HepG2 (cell line): ENCODE measurements around the gene SLC13A3. TPM values are rescaled to one million over a fixed set of nuclear protein-coding genes. Genes with fewer than 3 reads are reported as not detected.

Experiments used
- ASH2L ChIP-seq: fragments of 300-600, 200-600 bp; sonication (generic); IDR thresholded peaks from 2 replicates; pipeline ENCODE4 v1.7.0; 2017; ENCODE audit warnings: low read depth, mild to moderate bottlenecking, moderate library complexity, mixed read lengths, low read length; ENCODE audit not compliant: insufficient read length
- BCL6 ChIP-seq: IDR thresholded peaks from 2 replicates; pipeline ENCODE4 v1.6.1; 2016; ENCODE audit warnings: missing genetic modification reagents, missing compliant biosample characterization
- CAMTA2 ChIP-seq: sonication (generic); formaldehyde crosslinking; IDR thresholded peaks from 2 replicates; pipeline ENCODE4 v1.4.0; 2020; ENCODE audit warnings: mild to moderate bottlenecking, missing genetic modification reagents, borderline replicate concordance
- FOXA3 ChIP-seq: IDR thresholded peaks from 2 replicates; pipeline ENCODE4 v1.6.1; 2016; ENCODE audit warnings: missing genetic modification reagents, missing compliant biosample characterization
- GABPB1 ChIP-seq: IDR thresholded peaks from 2 replicates; pipeline ENCODE4 v1.6.1; 2016; ENCODE audit warnings: mild to moderate bottlenecking, missing genetic modification reagents, moderate library complexity, missing compliant biosample characterization
- GATA4 ChIP-seq: sonication (generic); IDR thresholded peaks from 2 replicates; pipeline ENCODE4 v1.6.1; 2016; ENCODE audit warnings: antibody characterized with exemption, low read depth, borderline replicate concordance
- HNRNPH1 ChIP-seq: fragments of 200-400 bp; formaldehyde crosslinking; optimal IDR thresholded peaks from 2 replicates; pipeline ENCODE3; 2017; ENCODE audit warnings: mild to moderate bottlenecking, low read depth, low read length
- IRF2 ChIP-seq: IDR thresholded peaks from 2 replicates; pipeline ENCODE4 v1.6.1; 2018; ENCODE audit warnings: missing genetic modification reagents, missing compliant biosample characterization
- KLF16 ChIP-seq, 2 experiments: sonication (generic) in 1 of 2; formaldehyde crosslinking in 1 of 2; IDR thresholded peaks; 2 replicates each; pipeline versions ENCODE4 v1.6.1 to v1.8.0; 2016 to 2023; ENCODE audit warnings: missing genetic modification reagents in 2 of 2, missing compliant biosample characterization in 1 of 2
- MAX ChIP-seq: IDR thresholded peaks from 2 replicates; pipeline ENCODE4 v1.6.1; 2012; ENCODE audit warnings: inconsistent platforms
- MBD4 ChIP-seq: IDR thresholded peaks from 2 replicates; pipeline ENCODE4 v1.6.1; 2012; ENCODE audit warnings: low read length, inconsistent platforms, borderline replicate concordance
- MXI1 ChIP-seq: IDR thresholded peaks from 3 replicates; pipeline ENCODE4 v1.6.1; 2012; ENCODE audit warnings: low read depth, low read length, inconsistent platforms, borderline replicate concordance
- NFAT5 ChIP-seq: sonication (generic); formaldehyde crosslinking; IDR thresholded peaks from 2 replicates; pipeline ENCODE4 v1.4.0; 2020; ENCODE audit warnings: missing genetic modification reagents
- ZBTB1 ChIP-seq: sonication (generic); formaldehyde crosslinking; IDR thresholded peaks from 2 replicates; pipeline ENCODE4 v1.4.0; 2020; ENCODE audit warnings: missing genetic modification reagents, borderline replicate concordance
- ZBTB26 ChIP-seq: IDR thresholded peaks from 2 replicates; pipeline ENCODE4 v1.6.1; 2016; ENCODE audit warnings: missing compliant biosample characterization, missing genetic modification reagents, borderline replicate concordance
- ZFP36L2 ChIP-seq: sonication (generic); formaldehyde crosslinking; IDR thresholded peaks from 2 replicates; pipeline ENCODE4 v1.4.0; 2020; ENCODE audit warnings: missing genetic modification reagents
- ZNF350 ChIP-seq: sonication (generic); formaldehyde crosslinking; IDR thresholded peaks from 2 replicates; pipeline ENCODE4 v1.4.0; 2020; ENCODE audit warnings: mild to moderate bottlenecking, low read depth, missing genetic modification reagents, borderline replicate concordance
- ZNF383 ChIP-seq: sonication (generic); formaldehyde crosslinking; IDR thresholded peaks from 2 replicates; pipeline ENCODE4 v1.4.0; 2020; ENCODE audit warnings: missing genetic modification reagents, mild to moderate bottlenecking, borderline replicate concordance
- ZNF574 ChIP-seq: sonication (generic); formaldehyde crosslinking; IDR thresholded peaks from 2 replicates; pipeline ENCODE4 v1.4.0; 2020; ENCODE audit warnings: missing genetic modification reagents
- ZNF784 ChIP-seq: sonication (generic); formaldehyde crosslinking; IDR thresholded peaks from 2 replicates; pipeline ENCODE4 v1.5.1; 2020; ENCODE audit warnings: missing genetic modification reagents, mild to moderate bottlenecking, borderline replicate concordance
- ZNF879 ChIP-seq: sonication (generic); formaldehyde crosslinking; IDR thresholded peaks from 2 replicates; pipeline ENCODE4 v1.8.1; 2023; ENCODE audit warnings: missing genetic modification reagents
- polyA plus RNA-seq, 8 experiments: library from polyadenylated mRNA; depleted of rRNA in 3 of 8; stranded (reverse) in 7 of 8; unstranded in 1 of 8; fragments of >200 nt; fragmentation: Illumina TruSeq in 4 of 8; extraction: Trizol in 4 of 8; gene quantifications; 2 replicates each; pipeline versions ENCODE4 v1.2.1 to v1.2.3, GENCODE V29; 2011 to 2016; ENCODE audit warnings: low read depth in 4 of 8, missing spikeins in 1 of 8, mixed read lengths in 1 of 8; ENCODE audit not compliant: insufficient read depth in 1 of 8
- total RNA-seq, 5 experiments: library from RNA; depleted of rRNA; stranded (reverse); fragments of >200 nt; fragmentation: Illumina TruSeq; extraction: Trizol; gene quantifications; 2 replicates each; pipeline ENCODE4 v1.2.3, GENCODE V29; 2016; ENCODE audit warnings: low read depth in 1 of 5

Gene SLC13A3
- total and polyA plus RNA-seq, 2 of the 13 experiments (the other 11 are each of a cell fraction or from before 2014, with no cell fraction given), result 66.5 to 76.0 TPM

- TF ChIP-seq MAX, result peak; percentile 63; the same call in 1 of the 2 replicates
- no peak for TF ChIP-seq ZNF350 (CRISPR knock-in tag)
- no peak for TF ChIP-seq ZFP36L2 (CRISPR knock-in tag)
- TF ChIP-seq CAMTA2 (CRISPR knock-in tag), result no peak
- TF ChIP-seq ASH2L, result no peak
- peak; percentile 54; the same call in 1 of the 2 replicates for TF ChIP-seq ZNF574 (CRISPR knock-in tag)
- TF ChIP-seq MBD4, result no peak
- TF ChIP-seq ZNF879 (CRISPR knock-in tag), result no peak
- no peak for TF ChIP-seq MXI1
- TF ChIP-seq IRF2, result peak; percentile 29
- TF ChIP-seq NFAT5 (CRISPR knock-in tag), result no peak
- no peak for TF ChIP-seq ZBTB1 (CRISPR knock-in tag)
- no peak for TF ChIP-seq ZNF784 (CRISPR knock-in tag)
- TF ChIP-seq GABPB1, result peak; percentile 27; the same call in 1 of the 2 replicates
- TF ChIP-seq FOXA3 (CRISPR knock-in tag), result peak; percentile 36; the same call in 1 of the 2 replicates
- peak; percentile 48 for TF ChIP-seq BCL6
- no peak for TF ChIP-seq GATA4
- 0 out of 2 replicates have a peak, but pooled peaks have one; percentile 5 for TF ChIP-seq ZBTB26
- 0 out of 4 replicates have a peak, but pooled peaks of 1 of the 2 experiments have one; percentile 24 for TF ChIP-seq KLF16 (CRISPR knock-in tag; IDR thresholded peaks at IDR 0.05)
- no peak for TF ChIP-seq HNRNPH1
- TF ChIP-seq ZNF383 (CRISPR knock-in tag), result no peak
Observed at GRCh38 chr20:46605181-46605580, 46.1 kb downstream of the SLC13A3 start (continued).
